Measurements from ENCODE around the gene SULT4A1.
A peak's percentile ranks its signal among the peaks of the same experiment; 100 is the strongest.

The SULT4A1 gene

DNA sequence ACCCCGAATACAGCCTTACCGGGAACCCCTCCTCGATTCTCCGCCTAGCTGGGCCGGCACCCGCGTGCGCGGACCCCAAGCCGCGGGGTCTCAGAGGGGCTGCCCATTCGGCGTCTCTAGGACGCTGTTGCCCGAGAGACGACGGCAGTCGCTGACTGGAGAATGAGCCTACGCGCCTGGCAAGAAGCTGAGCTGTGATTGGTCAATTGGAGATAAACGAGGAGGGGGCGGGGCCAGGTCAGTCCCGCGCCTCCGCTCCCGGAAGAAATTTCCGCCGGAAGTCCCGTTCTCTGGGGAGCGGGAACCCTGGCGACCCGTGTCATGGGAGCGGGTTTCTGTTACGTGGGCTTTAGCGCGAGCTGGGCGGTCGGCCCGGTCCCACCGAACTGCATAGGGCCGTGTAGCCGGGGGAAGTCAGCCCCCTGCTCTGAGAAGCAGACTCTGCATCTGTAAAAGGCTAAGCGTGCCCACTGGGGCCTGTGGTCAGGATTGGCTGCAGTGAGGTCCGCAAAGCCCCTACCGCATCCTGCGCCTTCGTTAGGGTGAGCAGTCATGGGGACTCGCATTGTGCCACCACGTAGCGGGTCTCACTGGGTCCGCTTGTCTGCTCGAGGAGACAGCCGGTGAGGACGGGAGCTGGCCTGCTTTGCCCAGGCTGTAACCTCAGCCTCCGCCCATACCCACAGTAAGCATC is 50.0 kb downstream of the SULT4A1 start, which contains the start of gene EFCAB6:
Gene EFCAB6, minus strand, starts transcription at position 157 of the 694 bp plus-strand sequence. CDS start 29,987 bp downstream, outside the sequence.
- Mint-ChIP-seq H3K27me3 (no peaks in the 10 kb centered on the region), H3K9me3 (no peaks in the 10 kb centered on the region), H3K4me3 (peak within 1 kb of the TSS; percentile 88), H3K27ac (peak within 1 kb of the TSS; percentile 91), H3K4me1 (peaks cover 25% of the 10 kb centered on the region), H3K36me3 (ENCODE audit: low read depth) (peaks cover 5% of the 10 kb centered on the region)
- peak; percentile 92 for DNase-seq
- peak; percentile 87 for ATAC-seq

DNA sequence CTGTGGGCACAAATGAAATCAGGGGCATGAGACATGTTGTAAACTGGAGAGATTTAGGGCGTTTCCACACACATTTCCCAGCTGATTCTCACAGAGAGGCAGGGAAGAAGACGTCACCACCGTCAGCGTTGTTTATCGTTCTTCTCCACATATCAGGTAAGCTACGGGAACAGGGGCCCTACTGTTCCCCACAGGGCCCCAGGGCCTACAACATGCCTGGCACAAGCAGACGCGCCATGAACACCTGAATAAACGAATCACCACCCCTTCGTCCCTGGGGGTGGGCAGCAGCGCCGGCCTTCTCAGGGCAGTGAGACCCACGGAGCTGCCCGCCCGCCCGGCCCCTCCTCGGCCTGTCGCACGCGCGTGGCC is 50.5 kb downstream of the SULT4A1 start:
- DNase-seq, result peak; percentile 9
- H3K9me3 Mint-ChIP-seq, result no peaks in the 10 kb centered on the region
- peak overlapping the region; percentile 88 for H3K4me3 Mint-ChIP-seq
- no peak for ATAC-seq
- H3K36me3 Mint-ChIP-seq (ENCODE audit: low read depth), result peaks cover 5% of the 10 kb centered on the region
- peak overlapping the region; percentile 91 for H3K27ac Mint-ChIP-seq
- H3K4me1 Mint-ChIP-seq, result peaks cover 25% of the 10 kb centered on the region
- no peaks in the 10 kb centered on the region for H3K27me3 Mint-ChIP-seq

DNA sequence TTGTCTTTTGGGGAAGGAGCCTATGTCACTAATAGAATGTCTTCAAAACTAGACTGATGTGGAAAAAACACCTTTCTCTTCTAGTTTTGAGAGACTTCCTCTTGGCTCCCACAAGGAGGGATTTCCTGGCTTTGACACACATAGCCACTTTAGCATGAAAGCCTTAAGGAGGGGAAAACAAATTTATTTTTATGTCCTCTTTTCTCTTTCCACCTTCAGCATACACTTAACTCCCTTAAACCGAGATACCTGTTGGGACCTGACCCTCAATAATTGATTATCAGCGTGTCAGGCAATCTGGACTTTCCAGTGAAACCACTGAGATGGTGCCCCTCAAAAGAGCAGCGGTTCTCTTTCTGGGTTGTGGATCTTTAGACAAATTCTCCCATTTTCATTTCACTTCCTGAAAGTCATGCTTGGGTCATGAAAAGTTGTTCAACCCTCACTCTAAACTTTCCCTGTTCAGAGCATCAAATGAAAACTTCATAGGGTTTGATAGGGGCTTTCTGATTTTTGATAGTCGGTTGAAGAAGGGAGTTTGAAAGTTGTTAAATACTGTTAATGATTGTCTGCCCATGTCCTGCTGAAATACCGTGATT is 59.3 kb downstream of the SULT4A1 start:
- H3K9me3 Mint-ChIP-seq, result peaks cover 21% of the 10 kb centered on the region
- peaks cover 5% of the 10 kb centered on the region for H3K36me3 Mint-ChIP-seq (ENCODE audit: low read depth)
- no peak overlapping the region for H3K4me3 Mint-ChIP-seq
- no peaks in the 10 kb centered on the region for H3K4me1 Mint-ChIP-seq
- DNase-seq (no peak), ATAC-seq (no peak)
- H3K27ac Mint-ChIP-seq, result no peak overlapping the region
- peaks cover 25% of the 10 kb centered on the region for H3K27me3 Mint-ChIP-seq

DNA sequence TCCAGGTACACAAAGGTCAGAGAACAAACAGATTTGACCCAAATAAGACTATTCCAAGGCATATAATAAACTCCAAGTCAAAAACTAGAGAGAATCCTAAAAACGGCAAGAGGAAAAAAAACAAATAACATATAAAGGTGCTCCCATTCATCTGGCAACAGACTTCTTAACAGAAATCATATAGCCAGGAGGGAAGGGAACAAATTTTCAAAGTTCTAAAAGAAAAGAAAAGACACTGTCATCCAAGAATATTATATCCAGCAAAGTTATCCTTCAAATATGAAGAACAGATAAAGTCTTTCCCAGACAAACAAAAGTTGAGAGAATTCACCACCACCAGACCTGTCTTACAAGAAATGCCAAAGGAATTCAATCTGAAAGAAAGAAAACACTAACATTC is 61.3 kb downstream of the SULT4A1 start:
- Mint-ChIP-seq H3K27me3 (peaks cover 26% of the 10 kb centered on the region), H3K4me3 (no peak overlapping the region), H3K4me1 (no peaks in the 10 kb centered on the region), H3K36me3 (ENCODE audit: low read depth) (peaks cover 5% of the 10 kb centered on the region), H3K9me3 (peaks cover 21% of the 10 kb centered on the region), H3K27ac (no peak overlapping the region)
- DNase-seq, result no peak
- no peak for ATAC-seq

DNA sequence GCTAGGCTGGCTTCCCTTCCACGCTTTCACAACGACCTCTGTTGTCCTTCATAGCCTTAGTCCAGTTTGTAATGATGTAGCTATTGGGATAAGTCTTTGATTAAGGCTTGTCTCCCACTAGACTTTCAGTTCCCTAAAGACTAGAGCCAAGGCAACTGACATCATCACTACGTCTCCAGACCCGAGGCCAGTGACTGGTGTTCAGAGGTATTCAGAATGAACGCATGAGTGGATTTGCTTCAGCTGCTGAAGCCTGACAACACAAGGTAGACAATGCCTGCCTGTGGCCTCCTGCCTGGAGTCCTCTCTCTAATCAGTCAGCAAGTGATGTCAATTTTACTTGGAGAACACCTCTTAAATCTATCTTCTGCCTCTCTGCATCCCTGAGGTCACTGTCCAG is 63.8 kb downstream of the SULT4A1 start:
- Mint-ChIP-seq H3K27ac (no peak overlapping the region), H3K36me3 (ENCODE audit: low read depth) (peaks cover 5% of the 10 kb centered on the region), H3K9me3 (peaks cover 21% of the 10 kb centered on the region), H3K27me3 (peaks cover 26% of the 10 kb centered on the region), H3K4me1 (no peaks in the 10 kb centered on the region), H3K4me3 (no peak overlapping the region)
- ATAC-seq (no peak), DNase-seq (no peak)

DNA sequence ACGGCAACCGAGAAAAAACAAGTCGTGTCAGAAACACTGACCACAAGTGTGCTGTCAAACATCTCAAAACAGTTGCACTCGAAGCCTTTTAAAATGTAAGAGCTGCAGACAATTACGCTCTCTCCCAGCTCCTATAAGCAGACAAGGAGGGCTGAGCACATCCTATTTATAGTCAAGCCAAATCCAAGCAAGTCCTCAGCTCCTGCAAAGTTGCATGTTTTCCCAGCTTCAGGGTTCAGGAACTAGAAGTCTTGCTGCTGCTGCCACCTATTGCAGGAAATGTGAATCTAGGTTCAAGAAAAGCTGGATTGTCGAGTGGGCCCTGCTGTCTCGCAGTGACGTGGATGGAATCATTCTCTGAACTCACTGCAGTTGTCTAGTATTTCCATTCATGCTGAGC is 65.7 kb downstream of the SULT4A1 start:
- H3K27me3 Mint-ChIP-seq, result peaks cover 25% of the 10 kb centered on the region
- DNase-seq (no peak), ATAC-seq (no peak)
- no peaks in the 10 kb centered on the region for H3K4me1 Mint-ChIP-seq
- H3K36me3 Mint-ChIP-seq (ENCODE audit: low read depth), result peaks cover 2% of the 10 kb centered on the region
- H3K9me3 Mint-ChIP-seq, result peaks cover 16% of the 10 kb centered on the region
- H3K4me3 Mint-ChIP-seq, result no peak overlapping the region
- no peak overlapping the region for H3K27ac Mint-ChIP-seq

DNA sequence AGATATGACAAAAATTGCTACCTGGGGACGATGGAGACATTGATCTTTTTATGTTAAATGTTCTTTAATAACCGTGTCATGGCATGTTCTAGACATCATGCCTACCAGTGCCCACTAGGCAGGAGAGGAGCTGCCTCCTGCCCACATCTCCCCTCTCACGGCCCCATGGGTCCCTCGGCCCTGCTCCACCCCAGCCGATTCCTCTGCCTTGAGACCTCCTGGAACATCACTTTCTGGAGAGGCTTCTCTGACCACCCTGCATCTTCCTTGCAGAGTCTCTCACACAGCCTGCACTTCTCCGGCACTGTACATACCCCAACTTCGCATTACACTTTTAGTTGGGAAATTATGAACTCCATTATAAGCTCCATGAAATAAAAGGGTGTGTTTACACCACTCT is 67.0 kb downstream of the SULT4A1 start:
- DNase-seq, result no peak
- H3K4me1 Mint-ChIP-seq, result no peaks in the 10 kb centered on the region
- ATAC-seq, result no peak
- no peak overlapping the region for H3K4me3 Mint-ChIP-seq
- H3K27ac Mint-ChIP-seq, result no peak overlapping the region
- H3K9me3 Mint-ChIP-seq, result peaks cover 4% of the 10 kb centered on the region
- H3K36me3 Mint-ChIP-seq (ENCODE audit: low read depth), result no peaks in the 10 kb centered on the region
- H3K27me3 Mint-ChIP-seq, result peaks cover 15% of the 10 kb centered on the region

DNA sequence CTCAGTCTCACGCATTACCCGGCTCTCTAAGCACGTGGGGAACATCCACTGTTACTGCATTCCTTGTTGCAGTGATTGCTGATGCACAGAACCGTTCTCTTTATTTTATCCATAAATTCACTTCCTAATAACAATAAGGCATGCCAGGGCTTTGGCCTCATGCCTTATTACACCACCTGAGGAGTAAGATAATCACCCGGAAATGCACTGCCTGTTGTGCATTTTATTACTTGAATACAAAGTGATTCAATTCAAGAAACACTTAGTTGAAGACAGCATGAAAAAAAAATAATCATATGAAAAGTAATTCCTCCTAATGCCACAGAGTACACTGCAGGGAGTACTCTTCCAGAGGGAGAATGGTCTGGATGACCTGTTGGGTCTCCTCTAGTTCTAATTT is 69.4 kb downstream of the SULT4A1 start:
- ATAC-seq, result no peak
- H3K27ac Mint-ChIP-seq, result no peak overlapping the region
- no peaks in the 10 kb centered on the region for H3K9me3 Mint-ChIP-seq
- H3K4me3 Mint-ChIP-seq, result no peak overlapping the region
- no peaks in the 10 kb centered on the region for H3K4me1 Mint-ChIP-seq
- DNase-seq, result no peak
- peaks cover 14% of the 10 kb centered on the region for H3K27me3 Mint-ChIP-seq
- no peaks in the 10 kb centered on the region for H3K36me3 Mint-ChIP-seq (ENCODE audit: low read depth)

DNA sequence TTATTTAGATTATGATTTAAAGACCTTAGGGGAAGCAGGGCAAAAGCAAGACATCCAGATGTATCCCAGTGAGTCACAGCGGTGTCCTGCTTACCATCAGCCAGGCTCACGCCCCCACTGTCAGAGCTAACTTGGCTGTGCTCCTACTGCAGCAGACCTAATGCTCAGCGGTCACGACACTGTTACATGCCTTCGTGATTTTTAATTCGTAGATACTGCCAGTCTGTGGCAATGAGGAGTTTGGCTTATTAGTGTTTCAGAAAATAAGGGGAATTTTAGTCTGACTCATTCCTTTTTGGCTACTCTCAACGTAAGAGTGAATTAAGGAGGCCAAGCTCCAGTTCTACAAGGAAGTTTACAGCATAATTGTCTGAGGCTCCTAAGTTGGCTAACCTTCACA is 72.9 kb downstream of the SULT4A1 start:
- ATAC-seq (no peak), DNase-seq (no peak)
- peaks cover 21% of the 10 kb centered on the region for H3K27me3 Mint-ChIP-seq
- no peak overlapping the region for H3K4me3 Mint-ChIP-seq
- no peaks in the 10 kb centered on the region for H3K9me3 Mint-ChIP-seq
- no peak overlapping the region for H3K27ac Mint-ChIP-seq
- no peaks in the 10 kb centered on the region for H3K4me1 Mint-ChIP-seq
- H3K36me3 Mint-ChIP-seq (ENCODE audit: low read depth), result no peaks in the 10 kb centered on the region

DNA sequence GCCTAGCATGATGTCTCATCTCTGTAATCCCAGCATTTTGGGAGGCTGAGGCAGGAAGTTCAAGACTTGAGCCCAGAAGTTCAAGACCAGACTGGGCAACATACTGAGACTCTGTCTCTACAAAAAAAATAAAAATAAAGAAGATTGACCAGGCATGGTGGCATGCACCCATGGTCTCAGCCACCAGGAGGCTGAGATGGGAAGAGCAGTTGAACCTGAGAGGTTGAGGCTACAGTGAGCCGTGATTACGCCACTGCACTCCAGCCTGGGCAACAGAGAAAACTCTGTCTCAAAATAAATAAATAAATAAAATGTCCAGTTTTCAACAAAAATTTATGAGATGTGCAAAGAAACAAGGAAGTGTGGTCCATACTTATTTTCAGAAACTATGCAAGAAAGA is 78.5 kb downstream of the SULT4A1 start:
- peaks cover 22% of the 10 kb centered on the region for H3K27me3 Mint-ChIP-seq
- no peak for ATAC-seq
- DNase-seq, result no peak
- H3K36me3 Mint-ChIP-seq (ENCODE audit: low read depth), result no peaks in the 10 kb centered on the region
- no peak overlapping the region for H3K4me3 Mint-ChIP-seq
- H3K4me1 Mint-ChIP-seq, result no peaks in the 10 kb centered on the region
- H3K9me3 Mint-ChIP-seq, result no peaks in the 10 kb centered on the region
- H3K27ac Mint-ChIP-seq, result no peak overlapping the region

DNA sequence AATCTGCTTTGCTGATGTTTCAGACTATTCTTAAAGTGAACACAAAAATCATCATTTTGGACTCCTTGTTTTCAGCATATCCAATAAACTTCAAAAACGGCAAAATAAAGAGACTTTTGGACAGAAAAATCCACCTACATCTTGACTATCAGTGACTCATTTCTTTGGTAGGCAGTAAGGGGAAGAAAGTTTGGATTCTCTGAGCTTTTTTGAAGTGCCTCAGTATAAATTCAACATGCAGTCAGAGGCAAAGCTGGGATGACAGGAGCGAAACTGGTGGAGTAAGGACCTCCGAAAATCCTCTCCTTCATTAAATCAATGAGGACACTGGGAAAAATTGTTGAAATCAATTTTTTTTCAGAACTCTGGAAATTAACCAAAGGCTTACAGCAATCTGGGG is 79.9 kb downstream of the SULT4A1 start:
- no peak for ATAC-seq
- no peaks in the 10 kb centered on the region for H3K36me3 Mint-ChIP-seq (ENCODE audit: low read depth)
- H3K9me3 Mint-ChIP-seq, result no peaks in the 10 kb centered on the region
- H3K27ac Mint-ChIP-seq, result no peak overlapping the region
- H3K27me3 Mint-ChIP-seq, result peaks cover 14% of the 10 kb centered on the region
- no peak for DNase-seq
- no peaks in the 10 kb centered on the region for H3K4me1 Mint-ChIP-seq
- no peak overlapping the region for H3K4me3 Mint-ChIP-seq

DNA sequence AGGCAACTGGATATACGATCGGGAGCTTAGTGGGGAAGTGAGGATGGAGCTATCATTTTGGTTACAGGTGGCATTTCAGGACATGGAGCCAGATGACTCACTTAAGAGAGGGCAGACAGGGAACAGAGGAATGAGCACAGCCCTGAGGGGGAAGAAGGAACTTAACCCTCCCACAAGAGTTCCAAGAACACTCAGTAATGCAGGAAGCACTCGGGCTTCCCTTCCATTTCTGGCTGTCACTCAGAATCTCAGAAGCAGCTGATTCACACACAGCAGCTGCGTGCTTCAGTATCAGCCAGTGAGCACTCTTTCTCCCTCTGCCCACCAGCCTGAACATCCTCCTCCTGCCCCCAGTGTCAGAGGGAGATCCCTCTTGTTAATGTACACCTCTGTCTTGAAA is 85.0 kb downstream of the SULT4A1 start:
- Mint-ChIP-seq H3K4me1 (no peaks in the 10 kb centered on the region), H3K36me3 (ENCODE audit: low read depth) (no peaks in the 10 kb centered on the region), H3K4me3 (no peak overlapping the region), H3K27ac (no peak overlapping the region), H3K9me3 (no peaks in the 10 kb centered on the region), H3K27me3 (peaks cover 5% of the 10 kb centered on the region)
- ATAC-seq, result no peak
- no peak for DNase-seq

DNA sequence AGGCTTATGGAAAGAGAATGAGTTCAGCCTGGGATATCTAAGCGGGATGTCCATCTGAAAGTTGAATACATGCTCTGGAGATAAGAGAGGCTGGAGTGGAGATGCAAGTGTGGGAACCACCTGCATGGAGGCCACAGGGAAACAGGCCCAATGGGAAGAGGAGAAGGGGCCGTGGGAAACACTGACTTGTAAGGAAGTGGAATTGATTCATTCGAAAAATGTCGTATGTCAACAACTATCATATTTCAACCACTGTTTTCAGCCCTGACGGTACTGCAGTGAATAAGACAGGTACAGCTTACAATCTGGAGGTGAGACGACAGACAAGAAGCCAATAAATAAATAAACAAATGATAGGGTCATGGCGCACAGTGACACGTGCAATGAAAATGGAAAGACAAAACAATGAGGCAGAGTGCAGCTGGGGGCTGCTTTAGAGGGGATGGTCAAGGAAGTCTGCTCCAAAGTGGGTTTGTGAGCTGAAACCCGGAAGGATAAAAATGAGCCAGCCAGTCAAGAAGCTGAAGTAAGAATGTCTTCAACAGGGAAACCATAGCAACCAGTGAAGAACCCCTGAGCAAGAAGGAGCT is 86.1 kb downstream of the SULT4A1 start:
- Mint-ChIP-seq H3K36me3 (ENCODE audit: low read depth) (no peaks in the 10 kb centered on the region), H3K27me3 (peaks cover 5% of the 10 kb centered on the region), H3K9me3 (no peaks in the 10 kb centered on the region), H3K4me1 (no peaks in the 10 kb centered on the region), H3K4me3 (no peak overlapping the region), H3K27ac (no peak overlapping the region)
- DNase-seq, result no peak
- no peak for ATAC-seq

All from activated naive CD8-positive, alpha-beta T cell treated with anti-CD3 and anti-CD28 coated beads, Interleukin-2, amount 50 U/mL, for 24 hours (primary cell).